Fibroblast of the conjunctiva (primary cell): ENCODE results near the gene C1orf50.
A peak's percentile ranks its signal among the peaks of the same experiment; 100 is the strongest.

Source experiments
- DNase-seq: peaks from one replicate; pipeline ENCODE4 v3.0.0-alpha.2; 2010; ENCODE audit warnings: low read depth

The C1orf50 gene

DNA sequence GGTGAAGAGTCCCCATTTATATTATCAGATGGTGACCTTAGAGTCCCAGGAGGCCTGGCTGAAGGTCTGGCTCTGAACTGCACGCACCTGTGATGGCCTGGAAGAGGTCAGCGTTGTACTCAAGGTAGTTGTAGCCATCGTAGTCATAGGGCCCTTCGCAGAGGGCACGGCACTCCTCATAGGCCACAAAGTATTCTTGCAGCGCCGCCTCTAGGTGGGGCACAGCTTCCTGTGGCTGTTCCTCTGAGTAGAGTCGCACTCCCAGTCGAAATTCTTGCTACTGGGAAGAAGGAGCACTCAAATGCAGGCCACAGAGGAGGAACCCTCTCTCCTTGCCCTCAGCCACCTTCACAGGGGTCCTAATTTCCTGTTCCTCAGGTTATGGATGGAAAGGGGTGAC, 7.9 kb upstream of the C1orf50 start:
- no peak for DNase-seq

DNA sequence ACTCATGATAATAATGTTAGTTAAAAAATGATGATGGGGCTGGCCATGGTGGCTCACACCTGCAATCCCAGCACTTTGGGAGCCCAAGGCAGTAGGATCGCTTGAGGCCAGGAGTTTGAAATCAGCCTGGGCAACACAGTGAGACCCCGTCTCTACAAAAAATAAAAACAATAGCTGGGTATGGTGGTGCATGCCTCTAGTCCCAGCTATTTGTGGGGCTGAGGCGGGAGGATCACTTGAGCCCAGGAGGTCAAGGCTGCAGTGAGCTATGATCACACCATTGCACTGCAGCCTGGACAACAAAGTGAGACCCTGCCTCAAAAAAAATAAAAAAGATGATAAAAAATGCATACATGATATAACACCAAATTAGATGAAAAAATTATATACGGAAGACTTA, 5.5 kb upstream of the C1orf50 start:
- DNase-seq: no peak

DNA sequence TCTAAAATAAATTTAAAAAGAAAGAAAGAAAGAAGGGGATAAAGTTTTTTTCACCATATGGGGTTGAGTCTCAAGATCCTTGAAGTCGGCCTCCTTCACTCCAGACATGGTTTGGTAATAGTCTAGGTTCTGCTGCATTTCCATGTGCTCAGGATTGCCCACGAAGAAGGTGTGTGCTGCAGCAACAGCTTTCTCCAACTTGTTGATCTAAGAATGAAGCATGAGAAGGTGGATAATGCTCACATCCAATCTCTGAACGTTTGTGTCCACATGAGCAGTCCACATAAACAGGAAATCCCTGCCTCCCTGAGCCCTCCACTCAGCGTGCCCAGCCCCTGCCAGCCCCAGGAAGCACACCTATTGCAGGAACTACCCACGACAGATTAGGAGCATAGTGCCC, 4.8 kb upstream of the C1orf50 start:
- DNase-seq: no peak

DNA sequence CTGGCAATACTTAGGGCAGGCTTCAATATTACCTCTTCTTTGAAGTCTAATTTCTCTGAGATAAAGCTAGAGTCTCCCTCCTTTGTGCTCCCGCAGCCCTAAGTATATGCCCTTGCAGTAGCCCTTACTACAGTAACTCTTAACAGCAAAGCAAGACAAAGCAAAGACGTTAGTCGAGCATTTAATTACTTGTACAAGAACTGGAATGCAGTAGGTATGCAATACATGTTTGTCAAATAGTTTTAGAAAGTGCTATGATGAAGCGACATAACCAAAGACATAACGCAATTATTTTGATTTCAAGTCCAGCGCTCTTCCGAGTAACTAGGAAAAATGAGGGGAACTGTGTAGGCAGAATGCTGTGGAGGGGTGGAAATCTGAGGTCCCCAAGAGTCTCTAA, 1.8 kb upstream of the C1orf50 start:
- no peak for DNase-seq

DNA sequence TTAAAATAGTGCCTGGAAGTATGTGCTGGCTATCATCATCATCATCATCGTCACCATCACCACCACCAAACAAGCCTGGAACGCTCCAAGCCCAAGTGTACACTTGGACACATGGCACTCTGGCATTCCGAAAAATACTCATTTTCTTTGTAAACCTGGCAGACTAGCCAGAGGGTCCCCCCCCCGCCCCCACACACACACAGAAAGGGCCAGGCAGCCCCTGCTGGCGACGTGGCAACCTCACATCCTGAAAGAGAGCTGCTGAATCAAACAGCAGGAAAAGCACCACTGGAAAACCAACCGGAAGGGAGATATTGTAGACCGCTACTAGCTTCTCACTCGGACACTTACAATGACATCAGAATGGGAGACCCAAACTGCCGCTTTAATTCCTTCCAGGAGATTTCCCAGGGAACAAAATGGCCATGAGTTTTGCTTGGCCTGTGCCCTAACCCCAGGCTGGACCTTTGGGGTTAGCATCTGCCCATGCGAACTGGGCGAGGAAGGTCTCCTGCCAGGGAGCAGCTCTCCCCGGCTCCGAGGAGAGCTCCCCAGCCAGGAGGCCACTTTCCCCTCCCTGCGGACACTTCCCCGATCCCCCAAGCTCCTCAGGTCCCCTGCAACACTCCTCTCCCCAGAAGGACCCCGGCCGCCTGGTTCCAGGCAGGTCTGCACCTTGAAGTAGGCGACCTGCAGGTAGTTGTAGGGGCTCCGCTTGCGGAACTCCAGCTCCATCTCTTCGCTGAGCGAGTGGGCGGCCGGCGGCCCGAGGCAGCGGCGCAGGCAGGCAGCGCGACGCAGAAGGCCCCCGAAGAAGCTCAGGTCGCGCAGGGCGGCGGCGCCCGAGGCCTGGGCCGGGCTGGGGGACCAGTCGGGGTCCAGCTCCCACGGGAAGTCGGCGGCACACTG, 963 bp upstream of the C1orf50 start:
- peak; percentile 70 for DNase-seq

DNA sequence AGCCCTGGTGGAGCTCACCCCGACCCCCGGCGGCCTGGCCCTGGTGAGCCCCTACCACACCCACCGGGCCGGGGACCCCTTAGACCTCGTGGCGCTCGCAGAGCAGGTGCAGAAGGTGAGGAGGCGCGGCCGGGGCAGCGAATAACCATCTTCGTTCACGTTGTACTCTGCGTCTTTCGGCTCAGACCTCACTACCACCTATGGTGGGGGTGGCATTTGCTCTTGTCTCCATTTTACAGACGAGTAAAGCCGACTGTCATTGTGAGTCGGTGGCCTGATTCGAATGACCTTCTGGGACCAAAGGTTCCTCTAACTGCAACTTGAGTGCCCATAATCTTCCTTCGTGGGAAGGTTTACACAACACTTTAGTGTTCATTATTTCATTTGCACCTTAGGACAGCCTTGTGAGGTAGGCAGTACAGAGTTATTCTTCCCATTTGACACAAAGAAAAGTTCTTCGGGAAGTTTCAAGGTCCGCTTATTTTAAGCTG, 506 bp downstream of the C1orf50 start:
- no peak for DNase-seq

DNA sequence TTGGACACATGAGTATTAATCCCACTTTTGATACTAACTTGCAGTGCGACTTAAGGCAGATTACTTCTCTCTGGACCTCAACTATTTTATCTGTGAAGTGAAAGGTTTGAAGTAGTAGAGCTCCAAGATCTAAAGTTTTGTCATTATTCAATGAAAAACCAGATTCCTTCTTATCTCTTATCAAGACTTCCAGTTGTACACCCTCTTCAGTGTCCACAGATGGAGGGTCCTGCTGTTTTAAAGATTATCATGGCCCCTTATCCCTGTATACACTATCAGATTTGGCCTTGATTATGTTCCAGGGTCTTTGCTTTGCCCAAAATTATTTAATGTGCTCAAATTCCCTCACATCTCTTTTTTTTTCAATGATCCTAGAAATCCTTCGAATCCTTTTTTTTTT, 1.1 kb downstream of the C1orf50 start:
- no peak for DNase-seq

DNA sequence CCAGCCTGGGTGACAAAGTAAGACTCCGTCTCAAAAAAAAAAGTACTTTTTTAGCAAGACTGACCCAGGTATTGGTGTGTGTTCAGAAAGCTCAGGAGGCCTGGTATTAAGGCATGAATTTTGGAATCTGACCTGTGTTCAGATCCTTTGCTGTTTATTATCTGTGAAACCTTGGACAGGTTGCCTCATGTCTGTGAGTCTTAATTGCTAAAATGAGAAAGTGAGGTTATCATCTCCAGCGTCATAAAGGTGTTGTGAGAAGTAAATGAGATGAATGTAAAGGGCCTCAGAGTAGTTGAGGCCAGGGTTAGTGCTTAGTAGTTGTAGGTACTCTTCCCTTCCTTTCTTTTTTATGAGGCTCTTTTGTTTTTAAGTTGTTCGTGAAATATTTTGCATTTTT, 2.8 kb downstream of the C1orf50 start:
- DNase-seq: no peak

DNA sequence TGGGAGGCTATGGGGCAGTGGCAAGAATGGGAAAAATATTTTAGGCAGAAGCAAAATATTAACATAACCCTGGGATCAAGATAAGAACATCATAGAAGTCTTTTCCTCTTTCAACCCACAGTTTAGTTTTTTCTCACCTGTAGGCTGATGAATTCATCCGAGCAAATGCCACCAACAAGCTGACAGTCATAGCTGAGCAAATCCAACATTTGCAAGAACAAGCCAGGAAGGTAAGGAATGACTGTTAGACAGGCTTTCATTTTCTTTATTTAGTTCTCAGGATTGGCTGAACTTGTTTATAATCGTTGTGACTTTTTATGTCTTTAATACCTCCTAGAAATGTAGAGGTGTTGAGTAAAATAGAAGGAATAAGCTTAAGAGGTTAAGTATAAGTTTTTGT, 6.4 kb downstream of the C1orf50 start:
- no peak for DNase-seq

DNA sequence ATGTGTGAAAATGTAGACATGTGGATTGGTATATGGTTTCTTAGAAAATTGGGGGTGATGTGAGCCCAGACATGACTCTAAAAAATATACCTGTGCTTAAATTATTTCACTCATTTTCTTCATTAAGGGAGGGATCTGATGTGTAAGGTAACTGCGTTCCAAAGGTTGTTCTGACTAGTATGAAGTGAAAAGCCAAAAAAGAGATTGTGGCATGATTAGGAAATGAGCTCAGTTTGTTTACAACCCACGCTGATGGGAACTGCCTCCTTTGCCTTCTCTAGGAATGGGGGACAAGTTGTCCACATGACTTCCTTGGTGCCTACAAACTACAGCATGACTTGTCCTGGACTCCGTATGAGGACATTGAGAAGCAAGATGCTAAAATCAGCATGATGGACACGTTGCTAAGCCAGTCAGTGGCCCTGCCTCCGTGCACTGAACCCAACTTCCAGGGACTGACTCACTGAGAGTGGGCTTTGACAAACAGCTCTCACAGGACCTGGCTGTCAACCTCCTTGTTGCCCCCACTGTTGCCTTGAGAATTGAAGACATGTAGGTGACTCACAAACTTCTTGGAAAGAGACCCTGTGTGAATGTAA, 8.0 kb downstream of the C1orf50 start:
- no peak for DNase-seq

DNA sequence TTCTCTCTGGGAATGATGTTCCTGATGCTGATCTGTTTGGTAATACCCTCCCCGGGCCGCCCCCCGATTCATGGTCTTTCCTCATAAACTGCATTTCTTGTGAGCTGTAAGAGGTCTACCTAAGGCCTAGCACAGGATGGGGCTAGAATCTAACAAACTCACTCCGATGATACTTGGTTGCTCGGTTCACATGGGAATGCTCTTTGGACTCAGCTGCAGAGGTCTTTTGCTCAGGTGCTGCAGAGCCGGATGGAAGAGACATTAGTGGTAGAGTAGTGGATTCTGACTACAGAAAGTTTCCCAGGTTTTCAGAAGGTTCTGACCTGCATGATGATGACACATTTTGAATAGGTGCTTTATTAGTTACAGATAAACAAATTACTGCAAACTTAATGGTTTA, 9.5 kb downstream of the C1orf50 start:
- DNase-seq: no peak

DNA sequence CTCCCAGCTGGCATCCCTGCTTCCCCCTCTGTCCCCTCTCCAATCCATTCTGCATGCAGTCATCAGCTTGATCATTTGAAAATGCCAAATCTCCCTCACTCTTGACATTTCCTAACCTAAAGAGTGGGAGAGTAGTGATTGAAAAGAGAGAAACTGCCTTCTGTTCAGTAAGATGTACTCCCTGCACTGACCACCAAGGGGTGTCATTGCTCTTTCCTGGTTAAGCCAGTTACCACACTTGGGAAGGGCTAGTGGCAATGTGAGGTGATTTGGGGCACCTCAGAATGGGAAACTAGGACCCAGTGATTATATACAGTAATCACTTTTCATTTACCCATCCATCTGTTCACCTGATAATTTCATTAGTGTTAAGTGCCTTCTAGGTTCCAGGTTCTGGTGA, 10.8 kb downstream of the C1orf50 start:
- peak; percentile 24 for DNase-seq

DNA sequence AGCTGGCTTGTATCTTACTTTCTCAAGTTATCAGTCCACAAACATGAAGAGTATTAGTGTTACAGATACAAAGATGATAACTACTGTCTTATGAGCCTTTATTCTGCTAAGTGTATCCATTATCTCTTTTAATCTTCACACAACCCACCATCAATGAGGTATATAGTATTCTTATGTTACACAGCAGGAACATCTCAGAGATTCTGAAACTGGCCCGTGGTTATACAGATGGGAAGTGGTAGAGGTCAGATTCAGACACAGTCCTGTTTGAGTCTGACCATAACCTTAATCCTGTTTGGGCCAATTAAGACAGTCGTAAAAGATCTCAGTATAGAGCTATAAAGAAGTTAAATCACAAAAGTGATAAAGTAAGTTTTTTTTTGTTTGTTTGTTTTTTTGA, 12.7 kb downstream of the C1orf50 start:
- DNase-seq: no peak

DNA sequence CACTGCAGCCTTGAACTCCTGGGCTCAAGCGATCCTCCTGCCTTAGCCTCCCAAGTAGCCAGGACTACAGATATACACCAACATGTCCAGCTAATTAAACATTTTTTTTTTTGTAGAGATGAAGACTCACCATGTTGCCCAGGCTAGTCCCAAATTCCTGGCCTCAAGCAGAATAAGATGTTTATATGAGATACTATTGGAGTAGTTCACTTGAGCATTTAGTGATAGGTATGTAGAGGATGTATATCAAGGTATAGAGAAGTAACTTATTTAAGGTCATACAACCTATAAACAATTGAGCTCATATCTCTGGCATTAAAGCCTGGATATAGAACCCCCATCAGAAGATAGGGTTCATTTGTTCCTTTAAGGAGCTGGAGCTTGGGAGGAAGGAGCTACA, 13.1 kb downstream of the C1orf50 start:
- DNase-seq: no peak

DNA sequence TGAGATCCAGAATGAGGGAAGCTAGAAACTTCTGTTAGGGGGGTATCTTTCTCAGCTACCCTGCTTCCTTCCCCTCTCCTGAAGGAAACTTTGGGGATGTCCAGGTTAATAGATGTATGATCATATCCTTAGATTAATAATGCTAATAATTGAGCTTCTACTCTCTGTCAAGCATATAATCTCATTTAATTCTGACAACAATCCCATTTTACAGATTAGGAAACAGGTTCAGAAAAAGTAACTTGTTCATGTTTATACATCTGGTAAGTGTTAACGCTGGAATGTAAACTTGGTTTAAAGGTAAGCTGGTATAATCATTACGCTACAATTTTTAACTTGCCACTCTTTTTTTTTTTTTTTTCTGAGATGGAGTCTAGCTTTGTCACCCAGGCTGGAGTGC, 16.0 kb downstream of the C1orf50 start:
- DNase-seq: no peak

DNA sequence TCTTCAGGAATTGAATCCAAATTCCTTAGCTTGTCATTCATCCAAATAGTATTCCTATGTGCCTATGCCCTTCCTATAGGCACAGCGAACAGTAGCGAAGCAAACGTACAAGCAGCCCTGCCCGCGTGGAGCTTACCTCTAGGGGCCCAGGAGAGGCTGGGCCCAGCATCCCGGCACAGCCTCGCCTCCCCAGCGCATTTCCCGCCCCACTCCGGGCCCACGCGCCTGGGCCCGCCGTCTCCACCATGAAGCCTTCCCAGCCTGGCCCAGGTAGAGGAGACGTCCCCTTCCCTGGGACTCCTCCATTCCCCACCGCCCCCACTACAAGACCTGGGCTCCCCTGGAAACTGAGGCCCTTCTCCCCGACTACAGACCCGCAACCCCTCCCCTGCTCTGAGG, 17.5 kb downstream of the C1orf50 start:
- no peak for DNase-seq

DNA sequence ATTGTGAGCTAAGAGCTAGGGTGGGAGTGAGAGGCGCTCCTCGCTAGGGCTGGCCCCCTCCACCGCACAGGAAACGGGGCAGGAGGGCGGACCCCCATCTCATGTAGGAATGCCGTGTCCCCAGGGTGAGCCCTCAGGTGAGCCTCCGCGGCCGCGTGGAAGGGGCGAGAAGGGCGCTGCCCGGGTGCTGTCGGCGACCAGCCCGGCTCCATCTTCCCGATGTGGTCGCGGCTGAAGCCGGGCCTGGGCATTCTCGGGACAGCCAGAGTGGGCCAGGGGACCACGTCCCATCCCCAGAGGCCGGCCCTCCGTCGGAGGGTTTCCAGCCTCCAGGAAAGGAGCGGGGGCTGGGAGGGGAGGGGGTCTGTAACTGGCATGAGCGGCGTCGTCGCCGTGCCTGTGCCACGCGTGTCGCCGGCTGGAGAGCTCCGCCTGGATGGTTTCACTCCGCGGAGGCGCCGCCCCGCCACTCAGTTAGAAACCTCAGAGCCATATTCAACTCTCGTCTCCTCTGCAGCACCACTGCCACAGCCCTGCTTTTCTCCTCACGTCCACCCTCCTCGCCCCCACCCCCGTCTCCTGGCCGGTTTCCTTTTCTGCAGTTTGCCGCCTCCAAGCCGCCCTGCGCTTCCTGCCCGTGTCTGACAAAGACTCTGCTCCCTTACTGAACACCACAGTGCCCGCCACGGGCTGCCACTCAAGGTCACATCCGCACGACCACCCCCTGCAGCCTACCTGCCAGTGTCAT, 18.1 kb downstream of the C1orf50 start, which contains the start of gene TMEM269:
TMEM269 (plus strand) TSS at position 46 of the 748 bp plus-strand sequence. CDS start 4,903 bp downstream, outside the sequence.
- no peak for DNase-seq

DNA sequence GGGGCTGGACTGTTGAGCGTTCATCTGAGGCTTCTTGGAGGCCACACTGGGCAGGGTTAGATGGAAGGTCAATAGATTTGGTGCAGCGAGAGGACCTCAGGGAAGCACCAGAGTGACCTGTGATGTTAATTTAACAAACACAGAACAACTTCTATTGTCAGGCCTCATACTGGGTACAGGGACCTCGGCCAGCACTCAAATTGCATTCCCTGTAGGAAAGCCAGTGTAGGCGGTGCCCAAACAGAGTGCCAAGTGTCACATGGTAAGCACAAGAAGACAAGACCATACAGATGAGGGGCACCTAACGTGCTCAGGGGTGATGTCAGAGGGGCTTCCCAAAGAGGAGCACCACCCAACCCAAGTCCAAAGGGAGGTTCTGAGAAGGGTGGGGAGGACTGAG, 19.0 kb downstream of the C1orf50 start:
- no peak for DNase-seq

DNA sequence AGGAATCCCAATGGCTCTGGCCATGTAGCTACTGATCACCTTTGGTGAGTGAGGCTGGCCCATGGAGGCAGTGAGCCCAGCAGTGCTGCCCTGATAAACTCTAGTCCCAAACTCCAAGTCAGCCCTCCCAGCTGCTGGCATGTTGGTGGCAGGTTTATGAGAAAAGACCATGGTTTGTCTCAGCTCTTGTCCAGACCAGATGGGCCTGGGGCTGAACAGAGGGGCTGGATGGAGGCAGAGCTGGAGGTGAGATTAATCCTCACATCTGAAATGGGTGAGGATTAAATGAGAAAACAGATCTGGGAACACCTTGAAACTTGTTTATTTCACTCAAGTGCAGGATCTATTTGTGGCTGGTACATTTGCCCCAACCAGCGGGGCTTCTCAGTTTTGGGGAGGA, 21.0 kb downstream of the C1orf50 start:
- no peak for DNase-seq

DNA sequence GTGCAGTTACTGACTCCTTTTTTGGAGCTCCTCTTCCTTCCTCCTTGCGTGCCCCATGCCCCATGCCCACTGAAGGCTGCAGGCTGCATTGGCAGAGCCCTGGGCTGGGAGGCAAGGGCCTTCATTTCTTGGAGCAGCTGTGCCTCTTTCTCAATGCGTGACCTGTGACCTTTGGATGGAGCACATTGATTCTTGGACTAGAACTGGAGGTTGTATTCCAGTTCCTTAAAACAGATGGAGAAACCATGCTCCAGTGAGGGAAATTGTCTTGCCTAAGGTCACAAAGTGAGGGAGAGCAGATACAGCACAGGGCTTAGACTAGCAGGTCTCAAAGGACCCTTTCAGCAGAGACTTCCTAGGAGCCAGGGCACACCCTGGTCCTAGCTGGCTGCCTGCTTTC, 26.8 kb downstream of the C1orf50 start:
- no peak for DNase-seq

DNA sequence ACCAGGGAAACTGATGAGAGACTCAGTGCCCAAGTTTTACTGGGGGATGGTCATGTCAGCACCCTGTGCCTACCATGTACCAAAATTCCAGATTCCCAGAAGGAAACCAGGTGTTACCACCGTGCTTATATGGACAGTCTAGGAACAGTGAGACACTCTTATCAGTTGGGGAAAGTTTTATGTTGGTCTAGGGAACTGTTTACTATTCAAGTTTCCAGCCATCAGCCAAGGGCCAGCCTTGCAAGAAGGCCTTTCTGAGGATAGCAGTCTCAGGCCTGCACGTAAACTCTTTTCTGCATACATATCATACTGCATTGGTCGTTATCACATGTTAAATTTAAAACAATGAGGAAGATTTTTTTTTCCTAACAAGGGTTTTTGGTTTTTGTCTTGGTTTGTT, 30.4 kb downstream of the C1orf50 start:
- DNase-seq: no peak

DNA sequence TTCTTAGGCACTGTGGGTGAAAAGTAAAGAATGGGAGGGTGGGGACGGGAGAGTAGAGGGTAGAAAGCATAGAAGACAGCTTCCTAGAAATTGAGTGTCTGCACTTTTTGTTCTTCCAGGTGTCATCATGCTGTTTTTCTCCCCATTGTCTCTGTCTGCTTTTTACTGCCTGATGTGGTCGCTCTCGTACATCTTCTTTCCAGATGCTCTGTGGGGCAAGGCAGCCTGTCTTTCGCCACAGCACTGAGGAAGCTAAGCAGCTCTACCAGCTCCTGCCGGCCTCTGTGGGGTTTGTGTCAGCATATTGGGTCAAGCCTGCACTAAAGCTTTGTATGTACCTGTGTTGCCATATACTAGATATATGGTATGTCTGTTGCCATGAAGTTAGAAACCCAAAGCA, 30.9 kb downstream of the C1orf50 start:
- no peak for DNase-seq
